Kasumi-1 (cell line): Measurements from ENCODE around the gene SMG9.
"Not testable (repeated sequence)": the region's sequence is repeated elsewhere in the genome, so short reads cannot be mapped to it uniquely, and the experiment has no call there.

Source experiments
- DNase-seq, 2 experiments: peaks; one replicate each; lab custom pipeline; 2025; lab: John Stamatoyannopoulos, UW

The SMG9 gene

GRCh38 chr19:43692385-43692784, 62.4 kb downstream of the SMG9 start:
- DNase-seq: no peak

GRCh38 chr19:43691755-43692154, 63.0 kb downstream of the SMG9 start:
- DNase-seq: no peak

GRCh38 chr19:43690890-43691289, 63.9 kb downstream of the SMG9 start:
- no peak for DNase-seq

- no peak for DNase-seq
Observed at GRCh38 chr19:43690444-43690843, 64.3 kb downstream of the SMG9 start.

- no peak for DNase-seq
Observed at GRCh38 chr19:43688059-43688701, 66.6 kb downstream of the SMG9 start.

GRCh38 chr19:43687660-43687997, 67.1 kb downstream of the SMG9 start:
- no peak for DNase-seq

- no peak for DNase-seq
Observed at GRCh38 chr19:43684326-43684725, 70.4 kb downstream of the SMG9 start.

GRCh38 chr19:43683905-43684304, 70.9 kb downstream of the SMG9 start:
- DNase-seq: no peak

GRCh38 chr19:43682824-43683661, 71.7 kb downstream of the SMG9 start:
- no peak for DNase-seq

- not testable (repeated sequence) for DNase-seq
Observed at GRCh38 chr19:43682269-43682668, 72.5 kb downstream of the SMG9 start.

GRCh38 chr19:43681821-43682220, 72.9 kb downstream of the SMG9 start:
- DNase-seq: no peak

- DNase-seq: no peak
Observed at GRCh38 chr19:43678512-43679261, 76.1 kb downstream of the SMG9 start.
